Keratinocyte (primary cell): Measurements from ENCODE around the gene RSPH9.

Experiments used
- EZH2 ChIP-seq: IDR thresholded peaks from one replicate; pipeline ENCODE4 v1.6.1; 2012; ENCODE audit warnings: inconsistent platforms, mild to moderate bottlenecking, low read length, moderate library complexity
- TF ChIP-seq, protein P1 (sequence below), 3 experiments: IDR thresholded peaks in 1 of 3; conservative IDR thresholded peaks in 1 of 3; optimal IDR thresholded peaks in 1 of 3; 2 replicates in 2 of 3; 3 replicates in 1 of 3; pipeline versions ENCODE3 to v1.5.1; 2011; ENCODE audit warnings: low read length in 3 of 3, mild to moderate bottlenecking in 3 of 3, moderate library complexity in 2 of 3, control low read depth in 1 of 3, inconsistent platforms in 1 of 3; ENCODE audit not compliant: insufficient read depth in 2 of 3; ENCODE audit errors: extremely low read depth in 1 of 3

DNA sequence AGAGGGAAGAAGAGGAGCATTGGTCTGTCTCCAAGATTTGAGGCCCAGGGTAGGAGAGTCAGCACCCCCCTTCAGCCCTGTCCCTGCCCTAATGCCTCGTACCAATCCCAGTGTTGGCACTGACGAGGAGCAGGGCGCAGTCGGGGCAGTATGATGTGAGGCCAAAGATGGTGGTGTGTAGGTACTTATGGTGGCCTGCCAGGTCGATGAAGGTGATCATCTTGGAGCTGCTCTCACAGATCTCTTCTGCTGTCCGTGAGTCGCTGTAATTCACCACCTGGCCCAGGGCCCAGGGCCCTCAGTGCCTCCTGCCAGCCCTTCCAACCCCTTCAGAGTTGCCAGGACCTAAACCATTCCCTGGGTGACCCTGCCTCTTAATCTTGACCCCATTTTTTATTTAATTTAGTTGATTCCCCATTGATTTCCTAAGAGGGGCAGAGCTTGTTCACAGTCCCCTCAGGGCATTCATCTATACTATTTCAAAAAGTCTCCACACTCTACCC lies 20.0 kb upstream of the RSPH9 start:
- TF ChIP-seq, protein P1, sequence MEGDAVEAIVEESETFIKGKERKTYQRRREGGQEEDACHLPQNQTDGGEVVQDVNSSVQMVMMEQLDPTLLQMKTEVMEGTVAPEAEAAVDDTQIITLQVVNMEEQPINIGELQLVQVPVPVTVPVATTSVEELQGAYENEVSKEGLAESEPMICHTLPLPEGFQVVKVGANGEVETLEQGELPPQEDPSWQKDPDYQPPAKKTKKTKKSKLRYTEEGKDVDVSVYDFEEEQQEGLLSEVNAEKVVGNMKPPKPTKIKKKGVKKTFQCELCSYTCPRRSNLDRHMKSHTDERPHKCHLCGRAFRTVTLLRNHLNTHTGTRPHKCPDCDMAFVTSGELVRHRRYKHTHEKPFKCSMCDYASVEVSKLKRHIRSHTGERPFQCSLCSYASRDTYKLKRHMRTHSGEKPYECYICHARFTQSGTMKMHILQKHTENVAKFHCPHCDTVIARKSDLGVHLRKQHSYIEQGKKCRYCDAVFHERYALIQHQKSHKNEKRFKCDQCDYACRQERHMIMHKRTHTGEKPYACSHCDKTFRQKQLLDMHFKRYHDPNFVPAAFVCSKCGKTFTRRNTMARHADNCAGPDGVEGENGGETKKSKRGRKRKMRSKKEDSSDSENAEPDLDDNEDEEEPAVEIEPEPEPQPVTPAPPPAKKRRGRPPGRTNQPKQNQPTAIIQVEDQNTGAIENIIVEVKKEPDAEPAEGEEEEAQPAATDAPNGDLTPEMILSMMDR (optimal IDR thresholded peaks at IDR 0.05 in 1 of 3, IDR thresholded peaks at IDR 0.05 in 1 of 3, conservative IDR thresholded peaks at IDR 0.05 in 1 of 3; ENCODE audit: extremely low read depth in 1 of 3, insufficient read depth in 2 of 3, low read length in 3 of 3): no peak
- no peak for TF ChIP-seq EZH2
